ENCODE results near the gene VASH1. TPM values are rescaled to one million over a fixed set of nuclear protein-coding genes. Genes with fewer than 3 reads are reported as not detected.

Gene VASH1
- total RNA-seq, 1 donor from 2014 or later: 16.4 TPM

DNA sequence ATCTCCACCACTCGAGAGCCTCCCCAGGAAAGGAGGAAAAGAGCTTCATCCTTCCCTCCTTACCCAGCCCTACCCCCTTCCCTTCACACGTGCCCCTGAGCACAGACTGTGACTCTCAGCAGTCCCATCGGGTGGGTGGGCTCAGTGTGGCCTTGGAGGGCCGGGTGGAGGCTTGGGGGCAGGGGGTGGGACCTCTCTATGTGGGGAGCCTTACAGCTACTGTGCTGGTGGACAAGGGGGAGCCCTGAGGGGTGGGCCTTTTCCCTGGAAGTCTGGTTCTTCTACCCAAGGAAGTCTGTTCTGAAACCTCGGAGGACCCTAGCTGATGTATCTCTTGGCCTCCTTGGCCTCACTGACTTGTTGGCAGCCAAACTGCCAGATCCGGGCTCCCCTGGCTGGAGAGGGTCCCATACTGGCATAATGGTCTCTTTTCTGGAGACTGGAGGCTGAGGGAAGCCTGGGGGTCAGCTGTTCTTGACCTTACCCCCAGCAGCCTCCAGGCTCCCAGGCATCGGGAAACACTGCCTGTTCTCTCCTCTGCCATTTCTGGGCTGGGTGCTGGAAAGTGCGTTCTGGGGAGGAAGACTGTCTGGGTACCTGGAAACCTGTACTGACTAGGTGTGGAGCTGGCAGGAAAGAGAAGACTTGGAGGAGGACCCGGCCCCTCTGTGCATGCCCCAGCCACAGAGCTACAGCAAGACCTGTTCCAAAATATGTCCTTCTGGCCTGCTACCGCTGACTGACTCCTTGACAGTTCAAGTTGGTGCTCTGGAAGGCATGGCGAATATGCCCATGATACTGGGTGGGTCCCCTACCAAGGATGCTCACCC, 7.6 kb downstream of the VASH1 start:
- intact Hi-C loops (cut with DNase I): loop anchor here (5.0 kb wide), 1 partner anchor 52 kb away; no protein-coding TSS in a partner anchor
- peak; percentile 69 for DNase-seq (ENCODE audit: low spot score)

DNA sequence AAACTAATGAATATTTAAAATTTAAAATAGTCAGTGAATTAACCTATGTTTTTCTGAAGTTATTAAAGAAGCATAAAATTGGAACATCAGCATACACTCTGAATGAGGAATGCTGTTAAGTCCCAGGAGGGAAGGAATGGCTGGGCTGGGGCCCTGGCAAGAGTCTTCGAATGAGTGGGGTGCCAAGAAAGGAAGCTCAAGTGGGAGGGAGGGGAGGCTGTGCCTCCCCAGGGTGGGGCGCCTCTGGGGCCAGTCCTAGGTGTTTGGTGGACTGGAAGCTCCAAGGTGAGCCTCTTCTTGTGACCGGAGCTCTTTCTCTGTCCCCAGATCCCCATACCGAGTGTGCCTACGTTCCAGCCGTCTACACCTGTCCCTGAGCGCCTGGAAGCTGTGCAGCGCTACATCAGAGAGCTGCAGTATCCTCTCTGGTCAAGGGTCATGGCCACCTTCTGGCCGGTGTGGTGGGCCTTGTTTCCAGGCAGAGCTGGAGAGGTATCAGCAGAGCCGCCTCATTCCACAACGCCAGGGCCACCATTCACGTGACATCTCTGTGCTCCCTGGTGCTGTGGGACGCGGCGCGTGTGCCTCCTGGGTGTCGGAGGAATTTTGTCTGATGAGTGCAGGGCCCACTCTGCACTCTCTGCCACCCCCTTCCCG, 8.5 kb downstream of the VASH1 start:
- DNase-seq (ENCODE audit: low spot score): peak; percentile 75
- intact Hi-C loops (cut with DNase I): loop anchor here (5.0 kb wide), 1 partner anchor 52 kb away; no protein-coding TSS in a partner anchor

DNA sequence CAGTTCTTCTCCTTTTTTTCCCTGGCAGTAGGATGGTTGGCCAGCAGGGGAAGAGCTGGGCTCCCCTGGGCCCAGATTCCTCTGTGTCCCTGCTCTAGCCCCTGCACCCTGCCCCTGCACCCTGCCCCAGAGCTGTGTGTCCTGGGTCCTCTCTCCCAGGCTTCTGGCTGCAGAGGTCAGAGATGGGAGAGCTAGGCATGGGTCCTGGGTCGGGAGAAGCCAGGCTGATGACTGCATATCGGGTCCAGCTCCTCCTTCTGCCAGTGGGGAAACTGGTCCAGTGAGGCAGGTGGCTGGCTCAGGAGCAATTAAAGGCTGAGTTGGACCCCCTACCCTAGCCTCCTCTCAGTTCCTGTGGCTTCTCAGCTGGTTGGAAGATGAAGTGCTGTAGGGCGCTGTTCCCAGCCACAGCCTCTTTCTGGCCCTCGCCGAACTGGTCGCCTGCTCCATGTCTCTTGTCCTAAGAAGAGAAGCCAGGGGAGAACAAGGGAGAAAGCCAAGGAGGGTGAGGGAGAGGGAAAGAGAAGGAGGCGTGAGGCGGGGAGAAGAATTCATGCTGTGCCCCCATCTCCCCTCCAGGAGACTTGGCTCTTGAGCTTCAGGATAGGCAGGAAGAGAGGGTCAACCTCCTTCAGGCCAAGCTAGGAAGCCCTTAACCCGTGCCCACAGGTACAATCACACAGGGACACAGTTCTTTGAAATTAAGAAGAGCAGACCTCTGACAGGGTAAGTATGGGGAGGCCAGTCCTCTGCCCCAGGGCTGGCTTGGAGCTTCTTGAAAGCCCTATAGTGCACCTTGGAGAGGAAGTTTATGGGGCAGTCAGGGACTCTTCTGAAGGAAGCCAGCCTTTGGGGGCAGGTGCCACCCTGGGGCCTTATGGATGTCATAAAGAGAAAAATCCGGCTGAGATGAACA, 9.5 kb downstream of the VASH1 start:
- intact Hi-C loops (cut with DNase I): no loop called here
- DNase-seq (ENCODE audit: low spot score): peak; percentile 54

DNA sequence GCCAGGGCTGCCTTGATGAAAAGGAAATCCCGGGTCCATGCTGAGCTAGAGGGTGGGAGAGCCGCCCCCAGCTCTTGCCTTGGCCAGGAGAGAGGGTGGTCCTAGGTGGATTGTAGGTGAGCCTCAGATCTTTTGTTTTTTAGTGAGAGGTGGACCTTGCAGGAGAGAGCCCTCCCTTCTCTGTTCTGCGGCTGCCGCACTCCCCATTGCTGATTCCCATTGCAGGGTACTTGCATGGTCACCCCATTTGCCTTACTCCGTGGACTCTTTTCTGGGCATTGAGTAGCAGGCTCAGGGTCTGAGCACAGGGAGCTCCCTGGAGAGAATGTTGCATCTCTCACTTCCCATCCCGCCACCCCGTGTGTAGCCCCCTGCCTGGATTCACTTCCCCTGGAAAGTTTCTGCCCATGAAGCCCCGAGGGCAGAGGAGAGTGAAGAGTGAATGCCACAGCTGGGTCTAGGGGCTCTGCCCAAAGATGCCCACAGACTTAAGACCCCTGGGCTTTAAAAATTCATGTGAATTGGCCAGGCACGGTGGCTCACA, 10.2 kb downstream of the VASH1 start:
- intact Hi-C loops (cut with DNase I): no loop called here
- DNase-seq (ENCODE audit: low spot score): peak; percentile 61

DNA sequence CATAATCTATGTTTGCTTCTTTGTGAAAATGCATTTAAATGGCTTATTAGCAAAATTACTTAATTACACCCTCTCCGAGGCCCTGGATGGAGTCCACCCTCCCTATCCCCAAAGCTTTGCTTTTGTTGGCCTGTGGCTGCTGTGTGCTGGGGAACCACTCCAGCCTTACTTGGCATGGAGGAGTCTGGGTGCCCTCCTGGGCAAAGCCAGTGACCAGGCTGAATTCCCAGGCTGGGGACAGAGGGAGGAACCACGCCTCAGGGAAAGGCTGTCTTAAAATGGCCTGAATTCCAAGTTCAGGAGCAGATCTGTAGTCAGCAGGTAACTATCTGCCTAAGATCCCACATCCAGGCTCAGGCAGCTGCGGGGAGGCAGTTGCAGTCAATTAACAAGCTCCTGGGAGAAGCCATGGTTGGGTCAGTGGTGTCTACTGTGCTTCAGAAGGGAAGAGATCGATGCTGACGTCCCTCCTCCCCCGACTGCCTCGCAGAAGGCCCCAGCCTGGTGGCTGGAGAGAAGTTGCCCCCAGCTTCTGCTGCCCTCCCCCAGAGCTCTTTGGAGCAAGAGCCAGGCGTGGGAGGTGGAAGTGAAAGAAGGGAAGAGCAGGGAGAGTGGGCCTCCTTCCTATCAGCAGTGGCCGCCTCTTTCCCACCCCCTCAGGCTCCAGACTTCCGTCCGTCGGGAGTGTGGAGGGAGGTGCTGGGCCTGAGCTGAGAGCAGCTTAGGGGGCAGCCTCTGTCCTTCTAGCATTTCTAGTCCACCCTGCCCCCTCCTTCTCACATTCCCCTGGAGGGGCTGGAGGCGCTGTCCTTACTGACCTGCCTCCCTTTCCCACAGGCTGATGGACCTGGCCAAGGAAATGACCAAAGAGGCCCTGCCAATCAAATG, 11.3 kb downstream of the VASH1 start:
- intact Hi-C loops (cut with DNase I): no loop called here
- DNase-seq (ENCODE audit: low spot score): peak; percentile 81

DNA sequence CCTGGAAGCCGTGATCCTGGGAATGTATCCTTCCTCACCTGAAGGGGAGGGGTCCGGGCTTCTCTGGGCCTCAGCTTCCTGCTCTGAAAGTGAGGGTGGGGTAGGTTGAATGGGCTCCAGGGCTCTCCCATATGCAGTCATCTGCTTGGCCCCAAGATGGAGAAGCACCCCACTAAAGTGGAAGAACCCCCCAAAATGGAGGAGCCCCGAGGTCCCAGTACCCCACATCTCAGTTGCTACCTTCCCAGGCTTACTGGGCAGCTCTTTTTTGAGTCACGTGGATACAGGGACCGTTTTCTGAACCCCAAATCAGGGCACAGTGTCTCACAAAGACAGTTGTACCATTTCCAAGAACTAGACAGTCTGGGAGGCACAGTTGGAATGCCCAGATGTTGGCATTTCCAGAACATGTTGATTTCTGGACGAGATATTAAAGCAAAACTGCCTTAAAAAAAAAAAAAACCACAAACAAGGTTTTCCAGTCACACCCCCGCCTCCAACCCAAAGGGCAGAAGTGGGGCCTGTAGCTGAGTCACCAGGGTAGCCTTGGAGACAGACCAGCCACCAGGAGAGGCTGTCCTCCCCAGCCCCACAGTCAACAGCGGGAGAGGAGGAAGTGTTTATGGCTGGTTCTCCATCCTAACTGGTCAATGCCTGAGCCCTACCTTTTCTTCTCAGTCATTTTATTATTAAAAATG, 12.1 kb downstream of the VASH1 start:
- intact Hi-C loops (cut with DNase I): no loop called here
- DNase-seq (ENCODE audit: low spot score): peak; percentile 84

DNA sequence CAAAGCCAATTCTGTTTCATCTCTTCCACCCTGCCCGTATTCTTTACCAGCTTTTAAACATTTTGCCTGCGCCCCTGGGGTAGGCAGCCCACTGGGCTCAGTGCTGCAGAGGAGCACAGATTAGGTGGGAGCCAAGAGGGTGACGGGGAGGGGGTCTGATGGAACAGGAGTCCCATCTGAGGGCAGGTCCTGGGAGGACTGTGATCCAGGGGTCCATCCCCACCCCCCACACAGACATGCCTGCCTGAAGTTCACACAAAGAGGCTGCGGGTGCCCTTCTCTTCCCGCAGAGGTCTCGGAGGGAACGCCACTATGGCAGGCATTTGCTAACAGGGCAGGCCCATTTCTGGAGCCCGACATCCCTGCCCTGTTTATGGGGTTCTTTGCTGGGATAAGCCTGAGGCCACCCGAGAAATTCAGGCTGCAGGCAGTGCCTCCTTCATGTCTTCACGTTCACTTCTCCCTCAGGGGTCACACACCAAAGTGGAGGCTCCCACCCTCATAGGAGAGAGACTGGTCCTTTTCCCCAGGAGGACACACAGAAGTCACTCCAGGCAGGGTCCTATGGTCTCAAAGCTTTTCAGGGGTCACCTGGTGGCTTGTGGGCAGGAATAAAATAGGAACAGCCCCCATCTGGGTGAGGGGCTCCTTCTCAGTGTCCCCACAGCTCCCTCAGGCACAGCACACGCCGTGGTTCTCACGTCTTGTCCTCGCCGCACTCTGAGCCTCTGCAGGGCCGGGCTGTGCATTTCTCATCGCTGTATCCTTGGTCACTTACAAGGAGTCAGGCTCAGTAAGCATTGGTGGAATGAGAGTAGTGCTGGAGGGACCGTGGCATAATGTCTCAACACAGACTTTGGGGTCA, 12.9 kb downstream of the VASH1 start:
- intact Hi-C loops (cut with DNase I): no loop called here
- DNase-seq (ENCODE audit: low spot score): peak; percentile 69

DNA sequence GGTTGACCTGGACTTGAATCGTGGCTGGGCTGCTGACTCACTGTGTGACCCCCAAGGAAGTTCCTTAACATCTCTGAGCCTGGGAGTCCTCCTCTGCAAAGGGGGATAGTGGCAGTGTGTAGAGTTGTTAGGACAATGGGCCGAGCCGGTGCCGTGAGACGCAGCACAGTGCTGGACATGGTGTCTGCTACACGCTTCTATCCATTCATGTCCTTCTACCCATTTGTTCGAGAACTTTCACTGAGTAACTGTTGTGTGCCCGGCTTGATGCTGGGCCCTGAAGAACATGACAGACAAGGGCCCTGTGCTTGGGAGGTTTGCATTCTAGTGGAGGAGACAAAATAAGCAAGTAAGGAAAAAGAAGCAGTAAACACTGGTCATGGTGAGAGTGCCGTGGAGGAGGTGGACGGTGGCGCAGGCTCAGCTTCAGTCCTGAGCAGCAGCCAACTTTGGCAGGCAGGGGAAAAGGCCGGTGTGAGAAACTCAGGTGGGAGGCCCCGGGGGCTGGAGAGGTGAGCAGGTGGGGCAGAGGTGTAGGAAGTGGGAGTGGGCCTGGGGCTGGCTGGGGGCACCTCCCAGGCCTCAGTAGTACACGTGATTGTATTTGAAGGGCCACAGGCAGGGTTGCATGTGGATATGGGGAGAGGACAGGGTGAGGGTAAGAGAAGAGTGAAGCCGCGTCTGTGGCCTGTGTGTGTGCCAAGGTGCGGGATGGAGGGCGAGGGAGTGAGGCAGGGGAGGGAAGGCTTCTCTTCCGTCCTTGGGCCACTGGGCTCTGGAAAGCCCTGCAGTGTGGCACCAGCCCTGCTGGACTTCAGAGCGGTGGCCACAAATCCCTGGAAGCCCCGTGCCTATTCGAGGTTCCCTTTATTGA, 13.8 kb downstream of the VASH1 start:
- intact Hi-C loops (cut with DNase I): no loop called here
- DNase-seq (ENCODE audit: low spot score): peak; percentile 53

DNA sequence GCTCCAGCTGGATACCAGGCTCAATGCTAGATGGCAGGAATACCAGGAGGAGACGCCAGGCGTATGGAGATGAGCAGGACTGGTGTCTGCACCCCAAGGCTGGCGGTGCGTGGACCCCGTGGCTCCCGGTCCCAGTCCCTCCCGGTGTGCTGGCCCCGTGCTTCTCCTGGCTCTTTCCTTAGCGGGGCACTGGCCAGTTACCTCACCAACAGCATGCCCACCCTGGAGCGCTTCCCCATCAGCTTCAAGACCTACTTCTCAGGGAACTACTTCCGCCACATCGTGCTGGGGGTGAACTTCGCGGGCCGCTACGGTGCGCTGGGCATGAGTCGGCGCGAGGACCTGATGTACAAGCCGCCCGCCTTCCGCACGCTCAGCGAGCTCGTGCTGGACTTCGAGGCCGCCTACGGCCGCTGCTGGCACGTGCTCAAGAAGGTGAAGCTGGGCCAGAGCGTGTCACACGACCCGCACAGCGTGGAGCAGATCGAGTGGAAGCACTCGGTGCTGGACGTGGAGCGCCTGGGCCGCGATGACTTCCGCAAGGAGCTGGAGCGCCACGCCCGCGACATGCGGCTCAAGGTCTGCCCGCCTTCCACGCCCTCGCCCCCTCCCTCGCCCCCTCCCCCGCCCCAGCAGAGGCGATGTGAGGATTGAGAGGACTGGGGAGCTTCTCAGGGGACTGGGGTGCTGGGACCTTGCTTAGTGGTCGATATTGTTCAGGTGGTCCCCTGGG, 14.6 kb downstream of the VASH1 start:
- peak; percentile 73 for DNase-seq (ENCODE audit: low spot score)
- intact Hi-C loops (cut with DNase I): no loop called here

DNA sequence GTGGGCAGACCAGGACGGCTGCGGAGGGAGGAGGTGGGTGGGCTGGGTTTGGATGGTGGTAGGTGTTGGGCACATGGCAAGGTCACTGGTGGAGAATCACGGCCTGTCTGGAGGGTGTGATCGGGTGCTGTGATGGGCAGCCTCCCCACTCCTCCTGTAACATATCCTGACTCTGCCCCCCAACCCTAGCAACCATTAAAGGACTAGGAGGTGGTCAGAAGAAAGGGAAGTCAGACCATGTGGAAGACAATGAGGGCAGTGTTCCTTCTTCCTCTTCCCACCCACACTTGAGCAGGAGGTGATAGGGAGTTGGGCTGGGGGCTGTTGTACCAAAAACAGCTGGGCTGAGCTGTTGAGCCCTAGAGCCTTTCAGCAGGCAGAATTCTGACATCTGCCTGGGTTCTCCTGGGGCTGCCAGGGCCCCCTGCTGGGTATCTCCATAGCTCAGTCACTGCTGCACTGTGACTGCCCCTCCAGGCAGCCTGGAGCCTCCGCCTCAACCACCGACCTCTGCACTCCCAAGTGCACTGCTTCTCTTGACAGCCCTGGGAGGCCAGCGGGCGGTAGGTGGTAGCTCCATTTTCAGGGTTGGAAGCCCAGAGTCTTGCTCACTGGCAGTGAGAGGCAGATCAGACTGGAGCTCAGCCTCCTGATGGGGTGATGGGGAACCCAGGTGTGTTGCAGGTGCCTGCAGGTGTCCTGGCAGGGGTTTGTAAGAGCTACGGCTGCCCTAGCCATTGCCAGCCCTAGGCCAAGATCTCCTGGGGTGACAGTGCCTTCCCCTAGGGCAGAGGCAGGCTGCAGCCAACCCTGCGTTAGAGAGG, 15.4 kb downstream of the VASH1 start:
- peak; percentile 65 for DNase-seq (ENCODE audit: low spot score)
- intact Hi-C loops (cut with DNase I): no loop called here

DNA sequence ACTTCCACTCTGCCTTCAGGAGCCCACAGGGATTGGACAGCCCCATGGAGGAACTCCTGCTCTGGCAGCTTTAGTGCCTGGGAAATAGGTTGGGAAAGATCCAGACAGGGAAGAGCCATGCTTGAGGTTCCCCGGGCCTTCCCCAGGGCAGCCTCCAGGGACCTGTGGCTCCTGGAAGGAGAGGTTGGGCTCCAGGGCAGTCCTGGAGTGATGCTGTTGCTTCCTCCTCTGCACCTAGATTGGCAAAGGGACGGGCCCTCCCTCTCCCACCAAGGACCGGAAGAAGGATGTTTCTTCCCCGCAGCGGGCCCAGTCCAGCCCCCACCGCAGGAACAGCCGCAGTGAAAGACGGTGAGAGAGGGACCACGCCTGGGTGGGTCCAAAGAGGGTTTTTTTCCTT, 16.5 kb downstream of the VASH1 start:
- DNase-seq (ENCODE audit: low spot score): peak; percentile 69
- intact Hi-C loops (cut with DNase I): no loop called here

DNA sequence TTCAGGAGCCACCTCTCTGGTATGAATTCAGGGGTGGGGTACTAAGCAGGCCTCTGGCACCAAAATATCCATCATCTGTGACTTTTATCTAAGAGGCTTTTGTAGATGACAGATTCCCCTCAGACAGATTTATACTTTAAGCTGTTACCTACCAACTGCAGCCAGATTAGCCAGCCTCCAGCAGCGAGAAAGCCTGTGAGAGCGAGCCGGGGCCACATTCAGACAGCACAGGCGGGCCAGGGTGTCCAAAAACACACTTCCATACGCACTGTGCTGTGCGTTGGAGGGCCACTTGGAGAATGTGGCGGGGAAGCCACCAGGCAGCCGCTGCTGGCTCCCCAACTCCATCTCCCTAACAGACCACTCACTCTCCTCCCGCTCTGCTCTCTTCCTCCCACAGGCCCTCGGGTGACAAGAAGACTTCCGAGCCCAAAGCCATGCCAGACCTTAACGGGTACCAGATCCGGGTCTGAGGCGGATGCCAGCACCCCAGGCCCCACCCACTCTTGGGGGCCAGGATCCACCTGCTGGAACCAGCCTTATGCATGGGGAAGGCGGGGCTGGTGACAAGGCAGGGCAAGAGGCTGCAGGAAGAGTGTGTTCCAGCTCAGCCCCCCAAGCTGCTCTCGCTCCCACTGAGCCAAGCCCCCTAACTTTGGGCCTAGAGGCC, 17.4 kb downstream of the VASH1 start:
- DNase-seq (ENCODE audit: low spot score): peak; percentile 59
- intact Hi-C loops (cut with DNase I): no loop called here

DNA sequence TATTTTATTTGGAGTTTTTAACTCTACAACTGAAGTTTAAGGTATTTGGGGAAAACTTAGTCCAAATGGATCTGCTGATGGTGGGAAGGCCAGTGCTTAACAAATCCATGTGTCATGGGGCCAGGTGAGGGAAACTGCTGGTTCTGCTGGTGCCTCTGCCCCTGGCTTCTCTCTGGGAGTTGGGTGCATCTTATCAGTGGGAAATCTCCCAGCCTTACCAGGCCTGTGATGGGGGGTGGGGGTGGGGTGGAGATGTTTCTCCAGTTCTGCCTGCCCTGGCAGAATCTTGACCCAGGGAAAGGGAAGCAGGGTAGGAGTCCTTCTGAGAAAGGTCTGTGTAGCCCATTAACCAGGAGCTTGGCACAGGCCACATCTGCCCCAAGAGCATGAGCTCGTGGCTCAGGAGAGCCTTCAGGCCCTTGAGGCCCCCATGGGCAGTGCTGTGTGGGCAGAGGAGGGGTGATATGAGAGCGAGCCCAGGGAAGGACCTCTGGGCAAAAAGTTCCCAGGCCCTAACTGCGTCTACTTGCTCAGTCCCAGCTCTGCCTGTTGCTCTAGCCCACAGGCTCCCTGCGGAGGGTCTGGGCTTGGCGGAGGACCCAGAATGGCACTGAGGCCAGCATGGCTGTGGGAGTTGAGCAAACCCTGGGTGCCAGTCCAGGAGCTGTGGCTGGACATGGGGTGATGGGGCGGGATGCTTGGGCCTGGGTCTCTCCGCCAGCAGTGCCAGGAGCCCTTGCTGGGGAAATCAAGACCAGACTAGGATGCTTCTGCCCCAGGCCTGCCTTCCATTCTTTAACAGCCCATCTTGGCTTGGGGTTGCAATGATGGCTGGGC, 18.2 kb downstream of the VASH1 start:
- intact Hi-C loops (cut with DNase I): no loop called here
- DNase-seq (ENCODE audit: low spot score): peak; percentile 69

DNA sequence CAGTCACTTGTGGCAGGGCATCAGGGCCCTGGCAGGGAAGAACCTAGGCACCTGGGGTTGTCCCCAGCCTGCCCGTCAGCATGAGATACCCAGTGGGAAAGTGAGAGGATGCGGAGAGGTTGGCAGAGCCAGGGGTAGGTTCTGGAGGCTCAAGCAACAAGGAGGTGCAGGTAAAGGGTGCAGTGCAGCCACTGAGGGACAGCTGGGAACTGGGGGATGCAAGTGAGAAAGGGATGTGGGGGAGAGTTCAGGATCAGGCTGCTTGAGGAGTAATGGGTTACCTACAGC, 18.7 kb downstream of the VASH1 start:
- intact Hi-C loops (cut with DNase I): no loop called here
- peak; percentile 69 for DNase-seq (ENCODE audit: low spot score)

All from cardiac septum (tissue), 1 donor.